Sigmoid colon (tissue), 4 donors: ENCODE data around the gene ASB3.

Experiments
- CTCF ChIP-seq, 4 experiments: fragments of 450-650 bp in 3 of 4; fragments of 200-600 bp in 1 of 4; IDR thresholded peaks; one replicate each; pipeline ENCODE4 v1.5.1; 2016 to 2019; ENCODE audit warnings: antibody characterized with exemption in 4 of 4, mild to moderate bottlenecking in 3 of 4, moderate library complexity in 2 of 4
- EP300 ChIP-seq, 4 donors: sonication (generic); formaldehyde crosslinking; IDR thresholded peaks; one replicate each; pipeline ENCODE4 v1.6.1; 2017; ENCODE audit warnings: antibody characterized with exemption in 4 of 4

GRCh38 chr2:53620981-53621380, 165.8 kb downstream of the ASB3 start:
- no peak for TF ChIP-seq CTCF (IDR thresholded peaks at IDR 0.05)
- TF ChIP-seq EP300 (IDR thresholded peaks at IDR 0.05) = no peak
